Stomach (tissue), 19 donors: ENCODE results near the gene TRIM29. TPM values are rescaled to one million over a fixed set of nuclear protein-coding genes. Genes with fewer than 3 reads are reported as not detected.

Experiments
- DNase-seq, 2 donors: peaks; one replicate each; pipeline versions ENCODE4 v3.0.0 to v3.0.0-alpha.2; 2013 to 2019
- H3K27ac ChIP-seq, 5 donors: fragments of 200-600 bp in 4 of 5; sonication (generic) in 4 of 5; one replicate each; pipeline ENCODE4 v1.5.1; 2013 to 2019; ENCODE audit warnings: mild to moderate bottlenecking in 1 of 5, moderate library complexity in 1 of 5
- H3K27me3 ChIP-seq, 3 donors: fragments of 200-600 bp; sonication (generic); one replicate each; pipeline ENCODE4 v1.5.1; 2017 to 2019; ENCODE audit warnings: mixed run types in 1 of 3
- H3K36me3 ChIP-seq, 4 donors: fragments of 200-600 bp; sonication (generic); 1 replicate in 3 of 4; 2 replicates in 1 of 4; pipeline ENCODE4 v1.5.1; 2016 to 2019
- H3K4me1 ChIP-seq, 4 donors: fragments of 200-600 bp; sonication (generic); one replicate each; pipeline ENCODE4 v1.5.1; 2016 to 2019
- H3K4me3 ChIP-seq, 4 donors: fragments of 200-600 bp; sonication (generic) in 3 of 4; one replicate each; pipeline ENCODE4 v1.5.1; 2016 to 2019; ENCODE audit warnings: mild to moderate bottlenecking in 1 of 4
- H3K9me3 ChIP-seq, 4 donors: fragments of 200-600 bp; sonication (generic); one replicate each; pipeline ENCODE4 v1.5.1; 2016 to 2019
- EP300 ChIP-seq: sonication (generic); formaldehyde crosslinking; IDR thresholded peaks from one replicate; pipeline ENCODE4 v1.6.1; 2017; ENCODE audit warnings: antibody characterized with exemption
- POLR2A ChIP-seq, 4 donors: fragments of 450-650 bp; IDR thresholded peaks; one replicate each; pipeline ENCODE4 v1.6.1; 2016; ENCODE audit warnings: antibody characterized with exemption in 4 of 4, control low read depth in 2 of 4, mild to moderate bottlenecking in 1 of 4, moderate library complexity in 1 of 4
- POLR2AphosphoS5 ChIP-seq, 3 donors: sonication (generic); formaldehyde crosslinking; IDR thresholded peaks; one replicate each; pipeline ENCODE4 v1.6.1; 2016; ENCODE audit warnings: antibody characterized with exemption in 3 of 3
- WGBS, 5 donors: extraction: QIAGEN DNeasy Blood & Tissue Kit in 3 of 5; methylation state at CpG; one replicate each; pipeline versions ENCODE4 v1.1.5 to v1.1.7; 2013 to 2018; 5-methylcytosine and 5-hydroxymethylcytosine counted together
- intact Hi-C: fragments of 100-400 bp; cut with DNase I; formaldehyde crosslinking; loops from one replicate; pipeline ENCODE4 v1.15.1; 2023; ENCODE audit warnings: low total_unique reads
- long read RNA-seq, 10 donors: transcript quantifications; one replicate each; lab custom pipeline, GENCODE V29; 2026
- polyA plus RNA-seq, 3 donors: library from polyadenylated mRNA; stranded (reverse); fragments of 200-250 nt; gene quantifications; one replicate each; pipeline ENCODE4 v1.2.3, GENCODE V29; 2013
- total RNA-seq, 5 donors: library from RNA; depleted of rRNA; stranded (reverse); fragments of >200 nt; gene quantifications; one replicate each; pipeline versions ENCODE4 v1.1.0 to v1.2.3, GENCODE V29; 2014 to 2016
- TF ChIP-seq, protein P1 (sequence below), 7 experiments: fragments of 450-650 bp in 4 of 7; fragments of 200-600 bp in 3 of 7; sonication (generic) in 3 of 7; IDR thresholded peaks; one replicate each; pipeline ENCODE4 v1.5.1; 2016 to 2019; ENCODE audit warnings: antibody characterized with exemption in 7 of 7, control low read depth in 2 of 7, mild to moderate bottlenecking in 1 of 7
- donor health status: healthy with polysubstance abuse.
- donor health status: Bipolar disorder and iron deficiency.
- donor health status: healthy.

Gene TRIM29, protein sequence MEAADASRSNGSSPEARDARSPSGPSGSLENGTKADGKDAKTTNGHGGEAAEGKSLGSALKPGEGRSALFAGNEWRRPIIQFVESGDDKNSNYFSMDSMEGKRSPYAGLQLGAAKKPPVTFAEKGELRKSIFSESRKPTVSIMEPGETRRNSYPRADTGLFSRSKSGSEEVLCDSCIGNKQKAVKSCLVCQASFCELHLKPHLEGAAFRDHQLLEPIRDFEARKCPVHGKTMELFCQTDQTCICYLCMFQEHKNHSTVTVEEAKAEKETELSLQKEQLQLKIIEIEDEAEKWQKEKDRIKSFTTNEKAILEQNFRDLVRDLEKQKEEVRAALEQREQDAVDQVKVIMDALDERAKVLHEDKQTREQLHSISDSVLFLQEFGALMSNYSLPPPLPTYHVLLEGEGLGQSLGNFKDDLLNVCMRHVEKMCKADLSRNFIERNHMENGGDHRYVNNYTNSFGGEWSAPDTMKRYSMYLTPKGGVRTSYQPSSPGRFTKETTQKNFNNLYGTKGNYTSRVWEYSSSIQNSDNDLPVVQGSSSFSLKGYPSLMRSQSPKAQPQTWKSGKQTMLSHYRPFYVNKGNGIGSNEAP
- total RNA-seq: 10 to 100 TPM in 1 of 5 donors, 1 to 10 TPM in 2, not detected in 2; 2.0 to 57.8 (median 2.3) TPM
- polyA plus RNA-seq: 100 to 1,000 TPM in 1 of 3 donors, 1 to 10 TPM in 2; 1.4 to 287 (median 1.7) TPM
- long read RNA-seq, donor 1: 0 reads
- long read RNA-seq, donor 2: 0 reads
- long read RNA-seq, donor 3: 0 reads
- long read RNA-seq, donor 4, partial matches to known transcripts: 7 of 7 reads
- long read RNA-seq, donor 4, other reads (novel, unspliced or antisense): 0 of 7 reads
- long read RNA-seq, donor 5: 0 reads
- long read RNA-seq, donor 6: 0 reads
- long read RNA-seq, donor 7, partial matches to known transcripts: 119 of 119 reads
- long read RNA-seq, donor 7, other reads (novel, unspliced or antisense): 0 of 119 reads
- long read RNA-seq, donor 8: 0 reads
- long read RNA-seq, donor 9: 0 reads
- long read RNA-seq, donor 10: 0 reads

- Histone ChIP-seq H3K4me3 (no peak within 1 kb of the TSS), H3K9me3 (no peaks in the 10 kb centered on the region), H3K27ac (no peak within 1 kb of the TSS), H3K36me3 (no peaks in the 10 kb centered on the region), H3K4me1 (peaks cover 0 to 6% (median 0%) of the 10 kb centered on the region in 4 donors), H3K27me3 (peaks cover 0 to 48% (median 0%) of the 10 kb centered on the region in 3 donors)
- peak; percentile 37 to 70 for DNase-seq
- WGBS, 5 donors: 64 to 72% (median 68%) methylated on average over 39 to 41 of the region's 41 CpGs
- intact Hi-C loops: no loop called here
- TF ChIP-seq, protein P1, sequence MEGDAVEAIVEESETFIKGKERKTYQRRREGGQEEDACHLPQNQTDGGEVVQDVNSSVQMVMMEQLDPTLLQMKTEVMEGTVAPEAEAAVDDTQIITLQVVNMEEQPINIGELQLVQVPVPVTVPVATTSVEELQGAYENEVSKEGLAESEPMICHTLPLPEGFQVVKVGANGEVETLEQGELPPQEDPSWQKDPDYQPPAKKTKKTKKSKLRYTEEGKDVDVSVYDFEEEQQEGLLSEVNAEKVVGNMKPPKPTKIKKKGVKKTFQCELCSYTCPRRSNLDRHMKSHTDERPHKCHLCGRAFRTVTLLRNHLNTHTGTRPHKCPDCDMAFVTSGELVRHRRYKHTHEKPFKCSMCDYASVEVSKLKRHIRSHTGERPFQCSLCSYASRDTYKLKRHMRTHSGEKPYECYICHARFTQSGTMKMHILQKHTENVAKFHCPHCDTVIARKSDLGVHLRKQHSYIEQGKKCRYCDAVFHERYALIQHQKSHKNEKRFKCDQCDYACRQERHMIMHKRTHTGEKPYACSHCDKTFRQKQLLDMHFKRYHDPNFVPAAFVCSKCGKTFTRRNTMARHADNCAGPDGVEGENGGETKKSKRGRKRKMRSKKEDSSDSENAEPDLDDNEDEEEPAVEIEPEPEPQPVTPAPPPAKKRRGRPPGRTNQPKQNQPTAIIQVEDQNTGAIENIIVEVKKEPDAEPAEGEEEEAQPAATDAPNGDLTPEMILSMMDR (IDR thresholded peaks at IDR 0.05): no peak
- no peak for TF ChIP-seq EP300
- no peak for TF ChIP-seq POLR2A (IDR thresholded peaks at IDR 0.05)
Observed at GRCh38 chr11:120137611-120138521, at the start of gene TRIM29. TRIM29 (minus strand) TSS chr11:120138113; CDS start chr11:120138031, 82 bp downstream.

- intact Hi-C loops: no loop called here
- peaks cover 37 to 61% (median 58%) of the 10 kb centered on the region in 4 donors for H3K4me1 ChIP-seq
- WGBS, 5 donors: 30 to 45% (median 36%) methylated on average over 13 to 17 of the region's 17 CpGs
Observed at GRCh38 chr11:120186774-120187591, 49.1 kb upstream of the TRIM29 start.

DNA sequence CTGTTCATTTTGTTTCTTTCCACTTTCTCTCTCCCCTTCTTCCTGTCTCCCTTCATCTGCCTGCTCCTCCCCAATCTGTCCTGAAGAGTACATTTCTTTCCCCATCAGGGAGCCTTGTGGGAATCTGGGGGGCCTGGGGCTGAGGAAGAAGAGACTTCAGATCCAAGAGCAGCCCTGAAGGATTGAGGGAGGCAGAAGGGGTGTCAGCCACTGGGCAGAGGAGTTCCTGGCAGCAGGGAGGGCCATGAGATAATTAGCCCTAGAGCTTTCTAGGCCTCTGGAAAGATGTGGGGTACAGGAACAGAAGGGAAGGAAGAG, 48.5 kb upstream of the TRIM29 start:
- Histone ChIP-seq H3K4me1 (peaks cover 37 to 65% (median 62%) of the 10 kb centered on the region in 4 donors), H3K27ac (peak overlapping the region; percentile 60 to 89 (median 74)), H3K4me3 (no peak overlapping the region), H3K27me3 (no peaks in the 10 kb centered on the region), H3K9me3 (no peaks in the 10 kb centered on the region), H3K36me3 (no peaks in the 10 kb centered on the region)
- TF ChIP-seq POLR2A (IDR thresholded peaks at IDR 0.05): no peak
- TF ChIP-seq POLR2AphosphoS5 (IDR thresholded peaks at IDR 0.05): no peak
- TF ChIP-seq EP300: no peak
- TF ChIP-seq, protein P1 (IDR thresholded peaks at IDR 0.05): no peak
- no peak for DNase-seq
- intact Hi-C loops: no loop called here

More at GRCh38 chr11:120186774-120187591, 49.1 kb upstream of the TRIM29 start:
- DNase-seq: peak; percentile 50 to 86
- Histone ChIP-seq H3K36me3 (no peaks in the 10 kb centered on the region), H3K27me3 (no peaks in the 10 kb centered on the region), H3K4me3 (no peak overlapping the region), H3K9me3 (no peaks in the 10 kb centered on the region), H3K27ac (peak overlapping the region; percentile 60 to 89 (median 74))
- TF ChIP-seq POLR2A (IDR thresholded peaks at IDR 0.05) (no peak), POLR2AphosphoS5 (IDR thresholded peaks at IDR 0.05) (peak in 2 of 3 donors; percentile 11 to 15), EP300 (no peak)
- TF ChIP-seq, protein P1 (IDR thresholded peaks at IDR 0.05): no peak
